H1 (cell line): ENCODE data around the gene RNASEH2C. TPM values are rescaled to one million over a fixed set of nuclear protein-coding genes. Genes with fewer than 3 reads are reported as not detected.

Source experiments
- BCL11A ChIP-seq, 2 experiments: IDR thresholded peaks; one replicate each; pipeline ENCODE4 v1.6.1; 2011; ENCODE audit warnings: low read depth in 2 of 2, low read length in 2 of 2, mild to moderate bottlenecking in 2 of 2
- CREB1 ChIP-seq: IDR thresholded peaks from 2 replicates; pipeline ENCODE4 v1.6.1; 2012; ENCODE audit warnings: inconsistent platforms
- EGR1 ChIP-seq: IDR thresholded peaks from 2 replicates; pipeline ENCODE4 v1.6.1; 2011; ENCODE audit warnings: low read depth, low read length, borderline replicate concordance
- RNF2 ChIP-seq: fragments of 200-900, 300-1000 bp; sonication (generic); IDR thresholded peaks from 2 replicates; pipeline ENCODE4 v1.7.1; 2016; ENCODE audit warnings: borderline replicate concordance, low read depth, mild to moderate bottlenecking, antibody characterized with exemption, low read length; ENCODE audit not compliant: poor library complexity, severe bottlenecking; ENCODE audit errors: missing control alignments
- SRF ChIP-seq: IDR thresholded peaks from 2 replicates; pipeline ENCODE4 v1.6.1; 2011; ENCODE audit warnings: mild to moderate bottlenecking, low read depth, low read length, moderate library complexity
- polyA plus RNA-seq, 7 experiments: library from polyadenylated mRNA; depleted of rRNA in 3 of 7; stranded (reverse) in 5 of 7; unstranded in 2 of 7; fragments of >200 nt in 5 of 7; fragments of 200-250 nt in 2 of 7; gene quantifications; 1 replicate in 5 of 7; 2 replicates in 1 of 7; 4 replicates in 1 of 7; pipeline versions ENCODE4 v1.2.1 to v1.2.3, GENCODE V29; 2011 to 2013; ENCODE audit warnings: missing spikeins in 2 of 7, mixed read lengths in 2 of 7
- total RNA-seq: library from RNA; stranded (reverse); fragmentation: NEBNext Ultra II Directional; extraction: Animal tissue kit (Norgen Biotek cat#: 25700); gene quantifications from 2 replicates; pipeline ENCODE4 v1.2.1, GENCODE V29; 2021

Gene RNASEH2C
- total and polyA plus RNA-seq, 2 of the 8 experiments (the other 6 are each of a cell fraction or from before 2014, with no cell fraction given), result 40.2 to 60.3 TPM

- no peak for TF ChIP-seq EGR1
- no peak for TF ChIP-seq CREB1
- TF ChIP-seq BCL11A (IDR thresholded peaks at IDR 0.05; ENCODE audit: low read depth in 2 of 2, low read length in 2 of 2), result no peak
- no peak for TF ChIP-seq RNF2
- no peak for TF ChIP-seq SRF
Observed at GRCh38 chr11:65698205-65698604, 22.4 kb downstream of the RNASEH2C start (continued).
